MCF 10A (cell line): ENCODE data around the gene TNFAIP1. TPM values are rescaled to one million over a fixed set of nuclear protein-coding genes. Genes with fewer than 3 reads are reported as not detected.
A peak's percentile ranks its signal among the peaks of the same experiment; 100 is the strongest.

ENCODE experiments used
- BruUV-seq: library from RNA; stranded (reverse); fragments of 400-500 nt; replicated peaks from 2 replicates; lab custom pipeline; 2021; lab: Mats Ljungman, UMichigan
- CTCF ChIA-PET: fragments of 300-600 bp; sonication (Branson Sonifier 250); formaldehyde crosslinking; extraction: SDS; loops from one replicate; lab custom pipeline; 2021; ENCODE audit warnings: antibody characterized with exemption, inconsistent platforms; lab: Yijun Ruan, JAX
- POLR2A ChIA-PET: fragments of 300-600, 350-650 bp; sonication (Branson Sonifier 250); formaldehyde crosslinking; extraction: SDS; loops from one replicate; lab custom pipeline; 2020; ENCODE audit warnings: antibody characterized with exemption, inconsistent platforms; lab: Yijun Ruan, JAX
- DNase-seq: peaks from one replicate; pipeline ENCODE4 v3.0.0-alpha.2; 2018; ENCODE audit not compliant: unreplicated experiment
- H3K27ac Mint-ChIP-seq: one replicate; pipeline ENCODE4 v1.8.0; 2022; ENCODE audit warnings: mild to moderate bottlenecking, low read depth, mixed read lengths; ENCODE audit not compliant: unreplicated experiment
- H3K27me3 Mint-ChIP-seq: one replicate; pipeline ENCODE4 v1.8.0; 2022; ENCODE audit warnings: mixed read lengths; ENCODE audit not compliant: insufficient read depth, unreplicated experiment
- H3K36me3 Mint-ChIP-seq: one replicate; pipeline ENCODE4 v1.8.0; 2022; ENCODE audit warnings: mild to moderate bottlenecking, moderate library complexity, mixed read lengths; ENCODE audit not compliant: insufficient read depth, unreplicated experiment
- H3K4me1 Mint-ChIP-seq: one replicate; pipeline ENCODE4 v1.8.0; 2022; ENCODE audit warnings: mixed read lengths; ENCODE audit not compliant: insufficient read depth, unreplicated experiment
- H3K4me3 Mint-ChIP-seq: one replicate; pipeline ENCODE4 v1.8.0; 2022; ENCODE audit warnings: mild to moderate bottlenecking, moderate library complexity, mixed read lengths; ENCODE audit not compliant: unreplicated experiment
- H3K9me3 Mint-ChIP-seq: one replicate; pipeline ENCODE4 v1.8.0; 2022; ENCODE audit warnings: mixed read lengths; ENCODE audit not compliant: unreplicated experiment
- CTCF ChIP-seq: fragments of 200-600 bp; IDR thresholded peaks from one replicate; pipeline ENCODE4 v1.8.0; 2022; ENCODE audit warnings: antibody characterized with exemption, mild to moderate bottlenecking; ENCODE audit not compliant: unreplicated experiment
- intact Hi-C: fragments of 100-400 bp; cut with micrococcal nuclease; formaldehyde crosslinking; loops from 2 replicates; pipeline ENCODE4 v1.14.1; 2022
- total RNA-seq: library from RNA; stranded (reverse); gene quantifications from 2 replicates; pipeline ENCODE4 v1.2.3, GENCODE V29; 2022

The TNFAIP1 gene
- total RNA-seq, 1 experiment from 2014 or later: 65.0 TPM

GRCh38 chr17:28343491-28343932, 8.0 kb downstream of the TNFAIP1 start:
- no peak for TF ChIP-seq CTCF
- peaks cover 82% of the 10 kb centered on the region for H3K36me3 Mint-ChIP-seq
- intact Hi-C loops: no loop called here
- no peak overlapping the region for H3K27ac Mint-ChIP-seq
- no peaks in the 10 kb centered on the region for H3K9me3 Mint-ChIP-seq
- peaks cover 16% of the 10 kb centered on the region for H3K4me1 Mint-ChIP-seq
- ChIA-PET CTCF (interaction anchor here (2.0 to 2.4 kb wide), 2 partner anchors 73 to 109 kb away, joined by 4 to 6 read pairs; no protein-coding TSS in a partner anchor), POLR2A (interaction anchor here (0.6 to 5.8 kb wide), 5 partner anchors 8 to 183 kb away, joined by 3 to 85 read pairs (median 3); partner anchors contain the start of genes IFT20, POLDIP2 and TNFAIP1)
- BruUV-seq: no TSS peak
- H3K27me3 Mint-ChIP-seq: no peaks in the 10 kb centered on the region
- no peak overlapping the region for H3K4me3 Mint-ChIP-seq
- no peak for DNase-seq

- no peaks in the 10 kb centered on the region for H3K27me3 Mint-ChIP-seq
- BruUV-seq: no TSS peak
- peaks cover 12% of the 10 kb centered on the region for H3K4me1 Mint-ChIP-seq
- H3K4me3 Mint-ChIP-seq: no peak overlapping the region
- no peak overlapping the region for H3K27ac Mint-ChIP-seq
- DNase-seq: no peak
- intact Hi-C loops: no loop called here
- H3K36me3 Mint-ChIP-seq: peaks cover 84% of the 10 kb centered on the region
- no peak for TF ChIP-seq CTCF
- ChIA-PET POLR2A (interaction anchor here (1.0 to 5.8 kb wide), 4 partner anchors 9 to 111 kb away, joined by 3 to 85 read pairs (median 42); partner anchors contain the start of genes IFT20, POLDIP2 and TNFAIP1), CTCF (interaction anchor here (2.0 to 2.4 kb wide), 2 partner anchors 72 to 110 kb away, joined by 4 to 6 read pairs; no protein-coding TSS in a partner anchor)
- no peaks in the 10 kb centered on the region for H3K9me3 Mint-ChIP-seq
Measured at GRCh38 chr17:28344011-28344410, 8.4 kb downstream of the TNFAIP1 start.

GRCh38 chr17:28344435-28344901, 8.9 kb downstream of the TNFAIP1 start:
- ChIA-PET CTCF (interaction anchor here (2.0 to 4.4 kb wide), 3 partner anchors 13 to 110 kb away, joined by 4 to 23 read pairs (median 6); partner anchors contain the start of gene POLDIP2), POLR2A (interaction anchor here (0.5 to 5.8 kb wide), 6 partner anchors 9 to 207 kb away, joined by 3 to 85 read pairs (median 14); partner anchors contain the start of genes IFT20, POLDIP2 and TNFAIP1)
- no peaks in the 10 kb centered on the region for H3K9me3 Mint-ChIP-seq
- no TSS peak for BruUV-seq
- no peak for DNase-seq
- H3K4me1 Mint-ChIP-seq: peaks cover 12% of the 10 kb centered on the region
- intact Hi-C loops: no loop called here
- H3K27me3 Mint-ChIP-seq: no peaks in the 10 kb centered on the region
- no peak overlapping the region for H3K4me3 Mint-ChIP-seq
- H3K36me3 Mint-ChIP-seq: peaks cover 86% of the 10 kb centered on the region
- no peak overlapping the region for H3K27ac Mint-ChIP-seq
- no peak for TF ChIP-seq CTCF

- Mint-ChIP-seq H3K36me3 (peaks cover 87% of the 10 kb centered on the region), H3K4me1 (peaks cover 12% of the 10 kb centered on the region), H3K27me3 (no peaks in the 10 kb centered on the region), H3K4me3 (no peak overlapping the region), H3K27ac (peak overlapping the region; percentile 59), H3K9me3 (no peaks in the 10 kb centered on the region)
- ChIA-PET CTCF (interaction anchor here (0.5 to 4.4 kb wide), 8 partner anchors 8 to 112 kb away, joined by 3 to 23 read pairs (median 4); partner anchors contain the start of genes IFT20, POLDIP2 and TNFAIP1), POLR2A (interaction anchor here (1.4 to 5.8 kb wide), 10 partner anchors 8 to 147 kb away, joined by 4 to 85 read pairs (median 10); partner anchors contain the start of genes IFT20, POLDIP2, TMEM97 and TNFAIP1)
- BruUV-seq: no TSS peak
- no peak for TF ChIP-seq CTCF
- DNase-seq: no peak
- intact Hi-C loops: no loop called here
Measured at GRCh38 chr17:28345419-28346198, 10.0 kb downstream of the TNFAIP1 start.
